ENCODE results near the gene SRD5A3. TPM values are rescaled to one million over a fixed set of nuclear protein-coding genes. Genes with fewer than 3 reads are reported as not detected.

SRD5A3 gene
- total RNA-seq, 1 experiment from 2014 or later = 5.4 TPM

- no peak for DNase-seq (ENCODE audit: low read depth)
Measured at GRCh38 chr4:55376698-55377097, 30.7 kb downstream of the SRD5A3 start.

- no peak for DNase-seq (ENCODE audit: low read depth)
Measured at GRCh38 chr4:55378617-55379467, 32.8 kb downstream of the SRD5A3 start.

DNA sequence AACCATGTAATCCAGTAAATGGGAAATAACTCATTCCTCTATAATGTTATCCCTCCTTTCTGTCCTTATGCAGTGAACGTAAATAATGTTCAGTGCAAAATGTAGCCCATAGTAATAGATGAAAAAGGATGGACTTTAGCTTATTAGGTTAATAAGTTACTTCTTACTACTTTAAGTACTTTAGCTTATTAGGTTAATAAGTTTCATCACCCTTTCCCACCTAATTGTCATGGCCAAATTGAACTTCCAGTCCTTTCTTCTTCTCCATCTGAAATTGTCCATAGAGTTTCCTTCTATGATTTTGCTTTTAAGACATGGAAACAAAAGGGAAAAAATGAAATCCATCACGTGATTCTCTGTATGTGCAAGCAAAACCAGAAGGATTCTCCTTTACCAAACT lies 34.5 kb downstream of the SRD5A3 start:
- DNase-seq (ENCODE audit: low read depth) = no peak

GRCh38 chr4:55381502-55381901 lies 35.5 kb downstream of the SRD5A3 start:
- DNase-seq (ENCODE audit: low read depth) = no peak

GRCh38 chr4:55382488-55383003 lies 36.5 kb downstream of the SRD5A3 start:
- DNase-seq (ENCODE audit: low read depth) = no peak

DNA sequence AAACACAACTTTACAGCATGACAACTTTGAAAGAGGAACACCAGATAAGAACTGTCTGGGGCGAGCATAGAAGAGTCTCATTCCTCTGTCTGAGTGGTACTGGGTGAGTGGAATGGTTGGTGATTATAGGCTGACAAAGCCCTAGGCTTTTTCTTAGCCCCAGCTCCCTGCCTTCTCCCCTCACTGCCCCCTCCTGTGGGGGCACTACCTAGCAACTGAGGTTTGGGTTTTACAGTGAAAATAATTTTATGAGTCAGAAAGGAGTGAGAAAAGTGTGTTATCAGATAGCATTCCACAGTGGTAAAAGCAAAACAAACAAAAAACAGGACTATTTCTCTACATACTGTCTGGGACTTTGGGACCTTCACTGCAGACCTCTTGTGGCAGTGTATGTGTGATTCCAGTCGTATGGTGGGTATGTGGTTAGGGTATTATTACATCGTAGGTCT lies 39.2 kb downstream of the SRD5A3 start:
- peak; percentile 42 for DNase-seq (ENCODE audit: low read depth)

GRCh38 chr4:55386073-55386472 lies 40.0 kb downstream of the SRD5A3 start:
- no peak for DNase-seq (ENCODE audit: low read depth)

GRCh38 chr4:55386840-55387239 lies 40.8 kb downstream of the SRD5A3 start:
- no peak for DNase-seq (ENCODE audit: low read depth)

DNA sequence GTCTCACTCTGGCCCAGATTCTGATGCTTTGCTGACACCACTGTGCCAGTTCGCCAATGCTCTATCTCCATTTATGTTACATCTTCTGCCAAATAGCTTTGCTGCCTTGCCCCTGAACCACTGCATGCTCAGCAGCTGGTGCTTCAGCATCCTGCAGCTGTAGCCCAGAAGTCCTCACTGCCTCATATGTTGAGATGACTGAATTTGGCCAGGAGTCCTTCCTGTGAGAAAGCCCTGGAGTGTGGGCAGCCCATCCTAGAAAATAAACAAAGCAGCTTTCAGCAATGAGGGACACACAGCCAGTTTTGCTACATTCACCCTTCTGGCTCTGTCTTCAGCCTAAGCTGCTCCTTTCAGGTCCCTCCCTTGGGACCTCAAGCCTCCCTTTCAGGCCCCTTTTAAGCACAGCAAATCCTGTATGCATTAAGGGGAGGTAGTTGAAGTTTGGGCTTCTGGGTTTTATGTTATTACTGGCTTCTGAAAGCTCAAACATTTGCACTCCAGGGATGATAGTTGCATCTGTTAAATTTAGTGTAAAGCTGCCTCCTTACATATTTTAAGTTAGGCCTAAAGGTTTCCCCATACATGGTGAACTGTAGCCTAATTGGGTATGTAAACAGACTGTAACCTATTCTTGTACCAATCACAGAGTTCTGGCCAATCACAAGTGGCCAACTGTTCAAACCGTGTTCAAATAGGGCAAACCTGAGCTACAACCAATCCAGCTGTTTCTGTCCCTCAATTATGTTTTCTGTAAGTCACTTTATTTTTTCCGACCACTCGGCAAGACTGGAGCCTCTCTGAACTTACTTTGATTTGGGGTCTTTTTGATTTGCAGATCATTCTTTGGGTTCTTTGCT lies 47.6 kb downstream of the SRD5A3 start:
- DNase-seq (ENCODE audit: low read depth) = peak; percentile 1

- DNase-seq (ENCODE audit: low read depth) = no peak
Measured at GRCh38 chr4:55395218-55395528, 49.1 kb downstream of the SRD5A3 start.

GRCh38 chr4:55395529-55396307 lies 49.7 kb downstream of the SRD5A3 start, which contains the start of gene TMEM165:
TMEM165 (plus strand) TSS chr4:55395957; CDS start chr4:55396190, 233 bp downstream.
- peak; percentile 89 for DNase-seq (ENCODE audit: low read depth)

GRCh38 chr4:55396308-55397125 lies 50.5 kb downstream of the SRD5A3 start:
- DNase-seq (ENCODE audit: low read depth) = peak; percentile 25

- no peak for DNase-seq (ENCODE audit: low read depth)
Measured at GRCh38 chr4:55397126-55397436, 51.0 kb downstream of the SRD5A3 start.

- DNase-seq (ENCODE audit: low read depth) = peak; percentile 3
Measured at GRCh38 chr4:55397520-55398321, 51.7 kb downstream of the SRD5A3 start.

DNA sequence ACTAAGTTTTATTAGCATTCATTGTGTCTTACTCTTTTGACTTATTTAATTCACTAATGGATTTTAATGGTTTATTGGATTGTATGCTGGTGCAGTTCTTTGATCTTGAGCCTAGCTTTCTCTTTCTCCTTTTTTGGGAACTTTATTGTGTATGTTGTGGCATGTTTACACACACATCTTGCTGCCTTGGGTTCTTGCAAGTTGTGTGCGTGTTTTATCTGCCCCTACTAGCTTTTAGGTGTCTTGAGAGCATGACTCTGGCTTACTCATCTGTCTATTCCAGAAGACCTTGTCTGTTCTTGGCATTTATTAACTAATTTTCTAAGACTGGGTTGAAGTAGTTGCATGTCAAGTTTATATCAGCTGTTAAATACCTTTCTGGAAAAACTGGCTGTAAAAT lies 52.4 kb downstream of the SRD5A3 start:
- peak; percentile 1 for DNase-seq (ENCODE audit: low read depth)

GRCh38 chr4:55398966-55399365 lies 52.9 kb downstream of the SRD5A3 start:
- DNase-seq (ENCODE audit: low read depth) = no peak

DNA sequence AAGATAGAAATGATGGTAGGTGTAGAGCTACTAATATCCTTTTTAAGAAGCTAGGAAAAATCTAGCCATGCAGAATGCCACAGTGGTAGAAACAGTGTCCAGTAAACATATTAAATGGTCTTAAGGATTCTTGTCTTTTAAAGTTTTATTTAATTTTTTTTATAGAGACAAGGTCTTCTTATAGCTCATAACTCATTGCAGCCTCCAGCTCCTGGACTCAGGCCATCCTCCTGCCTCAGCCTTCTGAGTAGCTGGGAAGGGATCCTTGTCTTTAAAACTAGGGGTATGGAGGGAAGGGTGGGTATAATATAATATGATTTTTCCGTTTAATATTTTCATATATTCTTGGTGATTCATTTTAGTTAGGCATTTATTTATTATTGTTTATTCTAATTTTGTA lies 53.5 kb downstream of the SRD5A3 start:
- no peak for DNase-seq (ENCODE audit: low read depth)

DNA sequence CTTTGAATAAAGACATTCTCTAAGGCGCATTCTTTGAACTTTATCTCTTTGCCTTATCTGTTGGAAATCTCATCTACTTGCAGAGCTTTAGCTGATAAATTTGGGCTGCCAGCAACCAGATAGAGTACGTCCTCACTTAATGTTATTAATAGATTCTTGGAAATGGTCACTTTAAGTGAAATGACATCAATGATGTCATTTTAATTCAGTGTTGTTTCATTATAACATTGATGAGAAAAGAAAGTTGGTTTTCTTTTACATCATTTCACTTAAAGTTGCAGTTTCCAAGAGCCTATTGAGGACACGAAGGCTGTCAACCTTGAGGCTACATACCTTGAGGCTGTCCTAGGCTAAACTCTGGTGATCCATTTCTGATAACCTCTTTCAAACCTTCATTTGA lies 59.0 kb downstream of the SRD5A3 start:
- DNase-seq (ENCODE audit: low read depth) = no peak

DNA sequence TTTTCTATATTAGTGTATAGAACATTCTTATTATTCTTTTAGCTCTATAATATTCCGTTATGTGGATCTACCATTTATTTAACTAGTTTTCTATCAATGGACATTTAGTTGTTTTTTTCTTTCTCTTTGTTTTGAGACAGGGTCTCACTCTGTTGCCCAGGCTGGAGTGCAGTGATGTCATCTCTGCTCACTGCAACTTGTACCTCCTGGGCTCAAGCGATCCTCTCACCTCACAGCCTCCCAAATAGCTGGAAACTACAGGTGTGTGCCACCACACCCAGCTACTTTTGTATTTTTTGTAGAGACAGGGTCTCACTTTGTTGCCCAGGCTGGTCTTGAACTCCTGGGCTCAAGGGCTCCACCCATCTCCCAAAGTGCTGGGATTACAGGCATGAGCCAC lies 60.5 kb downstream of the SRD5A3 start:
- no peak for DNase-seq (ENCODE audit: low read depth)

GRCh38 chr4:55407119-55407518 lies 61.1 kb downstream of the SRD5A3 start:
- no peak for DNase-seq (ENCODE audit: low read depth)
